DOHH2 (cell line): Measurements from ENCODE around the gene FRY.

Source experiments
- EZH2phosphoT487 ChIP-seq: fragments of 200-600 bp; sonication (generic); IDR thresholded peaks from 2 replicates; pipeline ENCODE4 v1.6.1; 2017; ENCODE audit warnings: borderline replicate concordance, mild to moderate bottlenecking, antibody characterized with exemption, low read length, moderate library complexity, mixed read lengths
- TF ChIP-seq, protein P1 (sequence below): fragments of 200-600 bp; sonication (generic); IDR thresholded peaks from one replicate; pipeline ENCODE4 v1.5.1; 2014; ENCODE audit warnings: antibody characterized with exemption, mild to moderate bottlenecking, low read depth, low read length; ENCODE audit not compliant: poor library complexity, severe bottlenecking

- TF ChIP-seq EZH2phosphoT487 = no peak
- TF ChIP-seq, protein P1, sequence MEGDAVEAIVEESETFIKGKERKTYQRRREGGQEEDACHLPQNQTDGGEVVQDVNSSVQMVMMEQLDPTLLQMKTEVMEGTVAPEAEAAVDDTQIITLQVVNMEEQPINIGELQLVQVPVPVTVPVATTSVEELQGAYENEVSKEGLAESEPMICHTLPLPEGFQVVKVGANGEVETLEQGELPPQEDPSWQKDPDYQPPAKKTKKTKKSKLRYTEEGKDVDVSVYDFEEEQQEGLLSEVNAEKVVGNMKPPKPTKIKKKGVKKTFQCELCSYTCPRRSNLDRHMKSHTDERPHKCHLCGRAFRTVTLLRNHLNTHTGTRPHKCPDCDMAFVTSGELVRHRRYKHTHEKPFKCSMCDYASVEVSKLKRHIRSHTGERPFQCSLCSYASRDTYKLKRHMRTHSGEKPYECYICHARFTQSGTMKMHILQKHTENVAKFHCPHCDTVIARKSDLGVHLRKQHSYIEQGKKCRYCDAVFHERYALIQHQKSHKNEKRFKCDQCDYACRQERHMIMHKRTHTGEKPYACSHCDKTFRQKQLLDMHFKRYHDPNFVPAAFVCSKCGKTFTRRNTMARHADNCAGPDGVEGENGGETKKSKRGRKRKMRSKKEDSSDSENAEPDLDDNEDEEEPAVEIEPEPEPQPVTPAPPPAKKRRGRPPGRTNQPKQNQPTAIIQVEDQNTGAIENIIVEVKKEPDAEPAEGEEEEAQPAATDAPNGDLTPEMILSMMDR = no peak
Observed at GRCh38 chr13:32266130-32266529, 234.6 kb downstream of the FRY start.
